Measurements from ENCODE around the gene ASS1.
A peak's percentile ranks its signal among the peaks of the same experiment; 100 is the strongest.

Gene ASS1

GRCh38 chr9:130471411-130472183 lies 26.8 kb downstream of the ASS1 start:
- DNase-seq, result no peak

GRCh38 chr9:130472184-130472705 lies 27.5 kb downstream of the ASS1 start:
- no peak for DNase-seq

- no peak for DNase-seq
These were observed 28.2 kb downstream of the ASS1 start for GRCh38 chr9:130473009-130473408.

GRCh38 chr9:130473566-130473965 lies 28.8 kb downstream of the ASS1 start:
- DNase-seq, result no peak

GRCh38 chr9:130474106-130474505 lies 29.3 kb downstream of the ASS1 start:
- no peak for DNase-seq

- DNase-seq, result no peak
These were observed 31.5 kb downstream of the ASS1 start for GRCh38 chr9:130476151-130476730.

- no peak for DNase-seq
These were observed 32.8 kb downstream of the ASS1 start for GRCh38 chr9:130477564-130477963.

- DNase-seq, result no peak
These were observed 33.4 kb downstream of the ASS1 start for GRCh38 chr9:130478152-130478551.

GRCh38 chr9:130478736-130479575 lies 34.2 kb downstream of the ASS1 start:
- DNase-seq, result no peak

GRCh38 chr9:130479587-130479986 lies 34.8 kb downstream of the ASS1 start:
- no peak for DNase-seq

GRCh38 chr9:130480673-130481072 lies 35.9 kb downstream of the ASS1 start:
- DNase-seq, result peak in 21 of 56 donors; percentile 4 to 71 (median 37)

- DNase-seq, result no peak
These were observed 37.7 kb downstream of the ASS1 start for GRCh38 chr9:130482463-130482862.

GRCh38 chr9:130483371-130483971 lies 38.7 kb downstream of the ASS1 start:
- no peak for DNase-seq

- DNase-seq, result peak in 4 of 56 donors; percentile 10 to 56 (median 16)
These were observed 39.8 kb downstream of the ASS1 start for GRCh38 chr9:130484362-130485072.

- DNase-seq, result no peak
These were observed 41.3 kb downstream of the ASS1 start for GRCh38 chr9:130486103-130486502.

GRCh38 chr9:130487500-130487899 lies 42.7 kb downstream of the ASS1 start:
- DNase-seq, result no peak

- DNase-seq, result no peak
These were observed 44.0 kb downstream of the ASS1 start for GRCh38 chr9:130488621-130489330.

GRCh38 chr9:130490981-130491380 lies 46.2 kb downstream of the ASS1 start:
- no peak for DNase-seq

- DNase-seq, result no peak
These were observed 47.2 kb downstream of the ASS1 start for GRCh38 chr9:130491830-130492482.

GRCh38 chr9:130493021-130493420 lies 48.3 kb downstream of the ASS1 start:
- no peak for DNase-seq
